T-helper 1 cell treated with Interleukin-12 subunit alpha and Interleukin-12 subunit beta and Interleukin-4 antibody, amounts not matched to agents 30 ng/mL and 1 ng/mL, for 36 hours (primary cell): ENCODE data around the gene SSUH2. TPM values are rescaled to one million over a fixed set of nuclear protein-coding genes. Genes with fewer than 3 reads are reported as not detected.
"Not testable (repeated sequence)": the region's sequence is repeated elsewhere in the genome, so short reads cannot be mapped to it uniquely, and the experiment has no call there.

ENCODE experiments used
- intact Hi-C: fragments of 100-400 bp; cut with micrococcal nuclease; formaldehyde crosslinking; loops from one replicate; pipeline ENCODE4 v1.15.1; 2024
- total RNA-seq: library from RNA; stranded (reverse); gene quantifications from 2 replicates; pipeline ENCODE4 v1.2.3, GENCODE V29; 2022

The SSUH2 gene
- total RNA-seq, 1 donor from 2014 or later, result 0.07 TPM

DNA sequence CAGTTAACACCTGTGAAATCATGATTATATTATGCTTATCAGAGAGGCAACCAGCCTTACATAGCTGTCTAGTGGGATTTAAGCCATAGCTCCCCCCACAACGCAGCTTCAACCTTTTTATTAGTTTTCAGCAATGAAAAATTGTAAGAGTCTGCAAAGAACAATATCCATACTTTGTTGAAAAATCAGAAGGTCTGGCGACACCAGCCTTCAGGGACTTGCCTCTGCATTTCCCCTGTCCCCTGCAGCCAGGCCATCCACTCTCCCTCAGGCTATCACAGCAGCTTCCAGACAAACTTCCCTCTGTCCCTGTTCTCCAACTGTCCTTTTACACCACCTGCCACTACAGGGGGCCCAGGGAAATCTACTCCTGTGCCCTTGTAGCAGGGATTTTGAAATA is 59.9 kb downstream of the SSUH2 start:
- intact Hi-C loops, result no loop called here

DNA sequence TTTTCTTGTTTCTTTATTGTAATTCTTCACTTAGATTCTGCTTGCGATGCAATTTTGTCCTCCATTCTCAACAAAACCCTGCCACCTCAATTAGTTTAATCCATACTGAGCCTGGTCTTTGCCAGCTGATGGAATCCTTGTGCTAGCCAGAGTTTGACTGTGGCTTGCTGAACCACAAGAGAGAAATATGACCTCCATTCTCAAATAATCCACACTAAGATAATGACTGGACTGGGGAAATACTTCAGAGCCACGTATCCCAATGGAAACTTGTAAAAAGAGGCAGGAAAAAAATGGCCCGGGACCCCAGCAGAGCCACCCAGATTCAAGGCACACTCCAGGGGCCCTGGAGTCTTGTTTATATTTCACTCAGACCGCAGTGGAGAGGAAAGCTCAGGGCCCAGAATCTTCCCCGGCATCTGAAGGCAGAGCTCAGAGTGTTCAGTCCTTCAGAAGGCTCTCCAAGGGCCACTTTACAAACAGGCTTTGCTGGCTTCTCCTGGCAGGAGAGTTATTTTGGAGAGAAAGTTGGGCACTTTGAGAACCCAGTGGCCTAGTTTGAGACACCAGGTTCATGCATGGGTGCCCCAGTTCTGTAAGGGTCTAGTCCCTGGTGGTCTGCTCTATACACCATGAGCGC is 62.7 kb downstream of the SSUH2 start:
- intact Hi-C loops, result no loop called here

DNA sequence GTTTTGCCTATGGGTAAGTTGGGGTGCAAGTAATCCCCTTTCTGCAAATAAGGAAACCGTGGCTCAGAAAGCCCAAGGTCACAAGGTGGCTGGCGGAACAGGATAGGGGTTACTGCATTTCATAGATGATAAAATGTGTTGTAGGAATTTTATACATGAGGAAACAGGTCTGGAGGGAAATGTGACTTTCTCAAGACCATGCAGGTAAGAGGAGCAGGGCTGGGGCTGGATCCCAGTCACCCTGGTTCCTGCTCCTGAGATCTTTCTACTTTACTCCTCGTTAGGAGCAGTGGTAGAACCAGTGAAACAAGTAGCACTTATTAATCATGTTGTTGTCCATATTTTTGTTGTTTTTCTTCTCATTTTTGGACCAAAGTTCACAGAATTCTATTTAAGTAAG is 63.2 kb downstream of the SSUH2 start:
- intact Hi-C loops, result no loop called here

DNA sequence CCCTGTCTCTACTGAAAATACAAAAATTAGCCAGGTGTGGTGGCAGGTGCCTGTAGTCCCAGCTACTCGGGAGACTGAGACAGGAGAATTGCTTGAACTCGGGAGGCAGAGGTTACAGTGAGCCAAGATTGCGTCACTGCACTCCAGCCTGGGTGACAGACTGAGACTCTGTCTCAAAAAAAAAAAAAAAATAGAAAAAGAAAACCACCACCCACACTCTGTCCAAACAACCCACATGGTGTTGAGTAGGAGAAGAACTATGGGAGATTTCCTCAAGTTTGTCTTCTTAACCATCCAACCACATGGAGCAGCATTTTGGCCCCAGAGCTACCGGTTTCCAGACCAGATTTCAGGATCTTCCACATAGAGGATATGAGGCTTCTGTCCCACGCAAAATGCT is 64.2 kb downstream of the SSUH2 start:
- intact Hi-C loops, result not testable (repeated sequence)

DNA sequence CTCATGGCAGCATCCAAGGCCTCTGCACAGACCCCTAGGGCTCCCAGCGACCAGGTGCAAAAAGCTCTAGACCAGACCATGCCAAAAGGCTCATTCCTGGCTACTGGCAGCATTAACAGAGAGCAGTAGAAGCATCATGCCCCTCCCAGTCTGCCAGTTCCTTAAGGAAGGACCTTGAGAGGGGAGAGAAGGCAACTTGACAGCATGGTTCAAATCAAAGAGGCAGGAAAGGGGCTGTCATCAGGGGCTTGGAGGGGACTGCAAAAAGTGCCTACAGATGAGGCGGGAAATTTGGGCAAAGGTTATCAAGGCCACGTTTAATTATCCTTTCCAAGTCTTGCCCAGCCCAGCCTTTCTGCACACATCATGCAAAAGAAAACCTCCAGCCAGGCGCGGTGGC is 64.7 kb downstream of the SSUH2 start:
- intact Hi-C loops, result no loop called here

DNA sequence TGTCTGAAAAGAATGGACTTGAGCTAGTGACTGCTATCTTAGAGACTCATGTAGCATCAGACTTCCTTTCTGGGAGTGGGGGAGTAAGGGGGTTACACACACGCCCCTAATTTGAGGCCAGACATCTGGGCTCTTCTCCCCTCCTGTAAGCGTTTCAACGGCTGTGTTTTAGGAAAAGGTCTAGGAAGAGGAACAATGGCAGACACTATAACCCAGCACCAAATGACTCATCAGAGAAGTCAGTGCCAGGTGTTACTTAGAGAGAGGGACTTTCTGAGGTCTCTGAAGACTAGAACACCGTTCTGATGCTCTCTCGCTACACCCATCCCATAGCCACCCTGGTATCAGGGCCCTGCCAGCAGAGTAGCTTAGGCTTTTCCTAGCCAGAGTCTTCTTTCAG is 65.5 kb downstream of the SSUH2 start:
- intact Hi-C loops, result no loop called here

DNA sequence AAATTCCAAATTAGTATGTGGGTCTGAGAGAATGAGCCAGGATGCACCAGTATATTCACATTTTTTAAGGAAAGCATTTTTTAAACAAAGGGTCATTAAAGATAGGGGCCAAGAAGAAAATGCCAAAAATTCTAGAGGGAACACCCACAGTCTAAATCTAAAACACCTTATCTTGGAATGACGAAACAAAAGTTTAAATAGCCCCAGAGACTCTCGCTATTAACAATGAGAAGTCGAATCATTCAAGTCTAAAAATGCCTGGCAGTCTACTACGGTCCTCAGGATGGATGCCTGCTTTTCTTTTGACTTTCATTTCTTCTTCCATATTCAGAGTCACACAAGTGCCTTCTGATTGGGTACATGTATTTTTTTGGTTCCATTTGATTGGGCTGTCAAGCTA is 66.3 kb downstream of the SSUH2 start:
- intact Hi-C loops, result no loop called here

DNA sequence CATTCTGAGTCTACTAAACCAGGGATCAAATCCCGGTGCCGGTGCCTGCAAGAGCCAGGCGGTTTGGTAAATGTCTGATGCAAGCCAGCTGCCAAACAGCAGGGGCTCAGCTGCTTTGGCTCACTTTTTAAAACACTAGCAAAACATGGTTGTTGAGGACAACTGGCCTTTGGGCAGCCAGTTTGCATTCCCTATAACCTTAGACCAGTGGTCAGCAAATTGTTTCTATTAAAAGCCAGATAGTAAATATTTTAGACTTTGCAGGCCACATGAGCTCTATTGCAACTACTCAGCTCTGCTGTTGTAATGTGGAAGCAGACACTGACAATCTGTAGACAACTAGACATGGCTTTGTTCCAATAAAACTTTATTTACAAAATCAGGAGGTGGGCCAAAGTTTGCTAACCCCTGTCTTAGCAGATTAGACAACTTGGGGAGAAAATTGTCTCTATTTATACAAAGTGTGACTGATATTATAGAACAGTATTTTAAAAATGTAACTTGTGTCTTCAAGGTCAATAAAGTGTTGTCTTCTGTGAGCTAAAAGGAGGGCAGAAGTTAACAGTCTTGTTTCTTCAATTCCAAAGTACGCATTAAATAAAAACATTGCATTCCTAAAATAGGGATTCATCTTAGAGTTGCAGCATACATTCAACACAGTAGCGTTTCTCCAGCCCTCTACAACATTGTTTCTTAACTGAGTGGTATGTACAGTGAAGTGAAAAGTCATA is 67.6 kb downstream of the SSUH2 start:
- intact Hi-C loops, result no loop called here

DNA sequence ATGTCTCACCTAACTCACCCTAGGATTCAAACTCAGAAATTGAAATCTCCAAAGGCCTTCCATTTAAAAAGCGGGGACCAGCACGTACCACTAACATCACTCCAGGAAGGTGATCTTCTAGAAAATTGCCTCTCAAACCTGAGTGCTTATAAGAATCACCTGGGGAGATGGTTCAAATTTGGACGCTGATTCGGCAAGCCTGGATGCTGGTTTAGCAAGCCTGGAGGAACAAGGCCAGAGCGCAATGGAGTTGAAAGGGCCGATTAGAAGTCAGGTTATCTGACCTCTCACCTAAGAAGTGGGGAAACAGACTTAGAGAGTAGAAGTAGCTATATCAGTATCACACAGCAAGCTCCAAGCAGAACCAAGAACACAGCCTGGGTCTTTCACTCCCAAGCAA is 68.2 kb downstream of the SSUH2 start:
- intact Hi-C loops, result no loop called here

DNA sequence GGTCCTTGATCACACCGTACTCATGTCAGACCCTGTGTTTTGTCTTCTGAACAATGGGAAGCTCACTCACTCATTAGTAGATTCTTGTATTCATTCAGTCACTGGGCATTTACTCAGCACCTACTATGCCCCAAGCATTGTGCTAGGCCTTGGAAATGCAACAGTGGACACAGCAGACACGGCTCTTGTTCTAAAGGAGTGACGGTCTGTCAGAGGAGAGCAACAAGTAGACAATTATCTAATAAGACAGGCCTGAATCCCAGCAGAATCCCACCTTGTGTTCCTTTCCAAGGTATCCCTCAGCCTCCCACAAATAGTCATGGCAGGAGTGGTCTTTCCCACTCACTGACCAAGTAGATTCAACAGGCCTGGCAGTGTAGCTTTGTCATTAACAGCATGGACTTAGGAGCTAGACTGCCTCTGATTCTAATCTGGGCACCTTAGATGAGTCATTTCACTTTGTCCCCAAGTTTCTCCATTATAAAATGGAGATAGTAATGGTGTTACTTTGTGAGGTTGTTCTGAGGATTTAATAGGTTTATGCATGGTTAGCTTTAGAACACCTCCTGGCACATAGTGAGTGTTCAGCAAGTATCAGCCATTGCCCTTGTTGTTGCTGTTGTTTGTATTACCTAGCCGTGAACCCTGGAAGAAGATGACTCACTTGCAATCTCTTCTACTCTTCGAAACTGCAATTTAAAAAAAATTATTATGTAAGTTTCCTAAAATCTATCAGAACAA is 69.1 kb downstream of the SSUH2 start:
- intact Hi-C loops, result no loop called here

DNA sequence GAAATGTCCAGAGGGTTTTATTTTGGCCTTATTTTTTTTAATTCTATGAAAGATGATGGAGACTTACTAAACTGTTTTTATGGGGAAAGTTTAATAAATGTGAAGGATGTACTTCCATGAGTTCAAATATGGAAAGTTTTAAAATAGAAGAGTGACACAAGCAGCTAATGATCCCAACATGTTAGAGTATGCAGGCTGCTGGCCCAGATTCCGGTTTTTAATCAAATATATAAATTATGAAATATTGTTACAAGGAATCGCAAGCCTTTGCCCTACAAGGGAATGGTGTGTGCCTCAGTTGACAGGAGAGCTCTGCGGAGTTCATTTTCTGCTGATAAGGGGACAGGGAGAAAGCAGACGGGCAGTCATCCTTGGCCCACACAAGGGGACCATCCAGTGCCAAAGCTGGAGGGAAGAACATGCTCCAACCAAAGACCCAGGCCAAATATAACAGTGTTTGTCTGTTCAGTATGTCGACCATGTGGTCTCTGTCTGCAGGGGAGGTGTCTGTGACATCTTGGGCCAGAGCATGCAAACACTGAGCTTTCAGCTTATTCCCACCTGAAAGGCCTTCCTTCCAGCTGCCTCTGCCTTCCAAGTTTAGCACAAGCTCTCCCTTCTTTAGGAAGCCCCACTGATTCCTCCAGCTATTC is 69.8 kb downstream of the SSUH2 start:
- intact Hi-C loops, result no loop called here

DNA sequence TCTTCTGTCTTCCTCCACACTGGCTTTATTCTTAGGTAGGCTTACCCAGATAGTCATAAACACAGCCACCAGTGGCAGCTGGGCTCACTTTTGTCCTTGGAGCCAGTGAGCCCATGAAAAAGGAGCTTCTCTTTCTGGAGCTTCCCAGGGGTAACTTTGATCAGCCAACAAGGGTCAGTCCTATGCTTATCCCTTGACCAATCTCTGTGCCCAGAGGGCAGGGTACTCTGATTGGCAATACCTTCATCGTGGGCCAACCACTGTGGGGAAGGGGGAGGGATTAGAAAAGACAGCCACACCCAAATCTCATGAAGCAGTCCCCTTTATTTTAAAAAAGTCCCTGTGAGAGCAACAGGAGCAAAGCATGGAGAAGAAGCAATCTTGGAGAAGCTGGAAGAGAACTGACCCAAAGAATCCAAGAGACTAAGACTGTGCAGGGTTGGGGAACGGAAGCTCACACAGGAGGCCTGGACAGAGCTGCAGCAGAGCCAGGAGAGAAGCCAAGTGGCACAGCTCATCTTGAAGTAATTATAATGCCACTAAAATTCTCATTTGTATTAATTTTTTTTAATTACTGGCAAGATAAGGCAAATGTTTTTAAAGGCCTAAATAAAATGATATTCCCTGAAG is 70.4 kb downstream of the SSUH2 start:
- intact Hi-C loops, result no loop called here

DNA sequence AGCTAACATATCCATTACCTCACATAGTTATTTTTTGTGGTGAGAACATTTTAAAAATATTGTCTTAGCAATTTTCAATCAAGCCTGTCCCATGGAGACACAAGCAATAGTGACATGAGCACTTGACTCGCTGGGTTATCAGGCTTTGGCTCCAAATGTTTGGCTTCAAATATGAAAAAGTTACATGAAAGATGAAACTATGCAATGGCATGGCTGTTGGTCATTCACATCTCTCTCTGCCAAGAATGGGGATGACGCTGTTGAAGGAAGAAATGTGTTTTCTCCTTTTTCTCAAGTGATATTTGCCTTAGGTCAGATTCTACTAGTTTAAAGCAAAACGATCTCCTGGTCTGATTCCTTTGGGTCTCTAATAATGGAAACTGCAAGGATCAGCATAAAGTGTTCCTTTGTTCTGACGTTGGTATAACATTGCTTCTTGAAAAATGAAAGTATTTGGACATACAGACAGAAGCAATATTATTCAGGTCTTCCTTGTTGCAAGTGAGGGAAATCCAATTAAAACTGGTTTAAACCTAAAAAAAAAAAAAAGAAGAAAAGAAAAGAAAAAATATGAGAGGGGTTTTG is 71.2 kb downstream of the SSUH2 start:
- intact Hi-C loops, result no loop called here

DNA sequence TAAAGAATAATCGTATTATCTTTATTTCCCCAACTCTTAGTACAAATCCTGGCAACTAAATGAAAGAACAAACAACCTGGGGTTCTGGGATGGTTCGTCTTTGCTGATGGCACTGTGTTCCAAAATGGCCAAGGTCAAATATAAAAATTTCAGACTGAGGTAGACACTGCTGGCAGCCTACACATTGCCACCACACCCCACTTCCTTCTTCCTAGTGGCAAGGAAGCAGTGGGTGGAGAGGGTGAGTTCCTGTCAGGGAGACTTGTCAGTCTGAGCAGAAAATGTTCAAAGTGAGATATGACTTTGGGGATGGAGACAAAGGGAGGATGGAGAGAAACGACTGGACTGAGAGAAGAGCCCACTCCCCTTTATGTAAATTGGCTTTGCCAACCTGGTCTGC is 73.3 kb downstream of the SSUH2 start:
- intact Hi-C loops, result no loop called here

Other genes with a start within 250 kb of the SSUH2 start
- gene LMCD1, start 143.0 kb downstream of the SSUH2 start, total RNA-seq, result 0.39 and 0.59 TPM in 2 replicates
- gene CAV3, start 89.0 kb upstream of the SSUH2 start, total RNA-seq, result not detected in 2 replicates
- 0.56 and 1.0 TPM in 2 replicates for gene OXTR, start 124.8 kb upstream of the SSUH2 start, total RNA-seq